Subcutaneous adipose tissue (tissue), 4 donors: ENCODE results near the gene ABCC11. TPM values are rescaled to one million over a fixed set of nuclear protein-coding genes. Genes with fewer than 3 reads are reported as not detected.

Experiments used
- total RNA-seq, 4 donors: library from RNA; depleted of rRNA; stranded (reverse); fragments of >200 nt; gene quantifications; one replicate each; pipeline ENCODE4 v1.1.0, GENCODE V29; 2016
- TF ChIP-seq, protein P1 (sequence below): fragments of 450-650 bp; IDR thresholded peaks from one replicate; pipeline ENCODE4 v1.5.1; 2016; ENCODE audit warnings: low read depth, mild to moderate bottlenecking, control low read depth, antibody characterized with exemption, moderate library complexity

Gene ABCC11
- total RNA-seq, 4 donors from 2014 or later: 0.44 TPM; not detected in 3

DNA sequence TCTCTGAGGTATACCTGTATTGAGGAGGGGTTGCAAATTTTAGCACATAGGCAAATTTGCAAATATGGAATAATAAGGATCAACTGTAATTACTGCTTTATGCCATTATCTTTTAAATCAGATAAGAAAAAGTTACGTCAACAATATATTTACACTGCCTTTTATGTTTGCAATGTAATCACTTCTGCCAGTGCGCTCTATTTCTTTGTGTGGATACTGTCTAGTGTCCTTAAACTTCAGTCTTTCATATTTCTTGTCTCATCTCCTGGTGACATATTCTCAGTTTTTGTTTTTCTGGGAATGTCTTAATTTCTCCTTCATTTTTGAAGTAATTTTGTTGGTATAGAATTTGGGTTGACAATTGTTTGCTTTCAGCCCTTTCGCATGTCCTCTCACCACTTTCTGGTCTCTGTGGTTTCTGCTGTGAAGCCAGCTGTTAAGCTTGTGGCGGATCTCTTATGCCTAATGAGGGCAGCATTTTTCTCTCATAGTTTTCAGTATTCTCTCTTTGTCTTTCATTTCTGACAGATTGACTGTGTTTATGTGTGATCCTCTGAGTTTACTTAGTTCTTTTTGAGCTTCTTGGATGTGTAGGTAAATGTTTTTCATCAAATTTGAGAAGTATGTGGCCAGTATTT lies 37.6 kb upstream of the ABCC11 start:
- TF ChIP-seq, protein P1, sequence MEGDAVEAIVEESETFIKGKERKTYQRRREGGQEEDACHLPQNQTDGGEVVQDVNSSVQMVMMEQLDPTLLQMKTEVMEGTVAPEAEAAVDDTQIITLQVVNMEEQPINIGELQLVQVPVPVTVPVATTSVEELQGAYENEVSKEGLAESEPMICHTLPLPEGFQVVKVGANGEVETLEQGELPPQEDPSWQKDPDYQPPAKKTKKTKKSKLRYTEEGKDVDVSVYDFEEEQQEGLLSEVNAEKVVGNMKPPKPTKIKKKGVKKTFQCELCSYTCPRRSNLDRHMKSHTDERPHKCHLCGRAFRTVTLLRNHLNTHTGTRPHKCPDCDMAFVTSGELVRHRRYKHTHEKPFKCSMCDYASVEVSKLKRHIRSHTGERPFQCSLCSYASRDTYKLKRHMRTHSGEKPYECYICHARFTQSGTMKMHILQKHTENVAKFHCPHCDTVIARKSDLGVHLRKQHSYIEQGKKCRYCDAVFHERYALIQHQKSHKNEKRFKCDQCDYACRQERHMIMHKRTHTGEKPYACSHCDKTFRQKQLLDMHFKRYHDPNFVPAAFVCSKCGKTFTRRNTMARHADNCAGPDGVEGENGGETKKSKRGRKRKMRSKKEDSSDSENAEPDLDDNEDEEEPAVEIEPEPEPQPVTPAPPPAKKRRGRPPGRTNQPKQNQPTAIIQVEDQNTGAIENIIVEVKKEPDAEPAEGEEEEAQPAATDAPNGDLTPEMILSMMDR: no peak

DNA sequence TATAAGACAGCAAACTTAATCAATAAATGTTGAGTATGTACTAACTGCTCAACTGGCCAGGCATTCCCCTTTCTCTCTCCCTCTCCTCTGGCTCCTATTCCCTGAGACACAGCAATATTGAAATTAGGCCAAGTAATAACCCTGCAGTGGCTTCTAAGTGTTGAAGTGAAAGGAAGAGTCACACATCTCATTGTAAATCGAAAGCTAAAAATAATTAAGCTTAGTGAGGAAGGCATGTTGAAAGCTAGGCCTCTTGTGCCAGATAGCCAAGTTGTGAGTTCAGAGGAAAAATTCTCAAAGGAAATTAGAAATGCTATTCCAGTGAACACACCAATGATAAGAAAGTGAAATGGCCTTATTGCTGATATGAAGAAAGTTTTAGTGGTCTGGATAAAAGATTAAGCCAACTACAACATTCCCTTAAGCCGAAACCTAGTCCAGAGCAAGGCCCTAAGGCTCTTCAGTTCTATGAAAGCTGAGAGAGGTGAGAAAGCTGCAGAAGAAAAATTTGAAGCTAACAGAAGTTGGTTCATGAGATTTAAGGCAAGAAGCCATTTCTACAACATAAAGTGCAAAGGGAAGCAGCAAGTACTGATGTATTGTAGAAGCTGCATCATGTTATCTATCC lies 35.4 kb upstream of the ABCC11 start:
- TF ChIP-seq, protein P1: no peak

DNA sequence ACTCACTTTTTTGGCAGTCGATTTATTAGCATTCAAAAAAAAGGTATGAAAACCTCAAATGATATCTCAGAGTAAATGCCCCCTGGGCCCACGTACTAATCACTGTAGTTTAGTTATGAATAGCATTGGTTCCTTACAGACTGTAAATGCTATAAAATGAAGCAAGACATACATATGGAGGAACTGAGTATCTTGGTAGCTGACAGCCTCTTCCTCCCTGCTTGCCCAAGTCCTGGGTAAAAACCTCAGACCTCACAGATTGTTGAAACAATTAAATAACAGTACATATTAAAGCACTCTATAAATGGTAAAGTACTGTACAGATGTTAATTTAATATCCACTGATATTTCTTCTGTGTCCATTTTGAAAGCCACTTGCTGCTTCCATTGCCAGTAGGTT lies 33.2 kb upstream of the ABCC11 start:
- TF ChIP-seq, protein P1: no peak

DNA sequence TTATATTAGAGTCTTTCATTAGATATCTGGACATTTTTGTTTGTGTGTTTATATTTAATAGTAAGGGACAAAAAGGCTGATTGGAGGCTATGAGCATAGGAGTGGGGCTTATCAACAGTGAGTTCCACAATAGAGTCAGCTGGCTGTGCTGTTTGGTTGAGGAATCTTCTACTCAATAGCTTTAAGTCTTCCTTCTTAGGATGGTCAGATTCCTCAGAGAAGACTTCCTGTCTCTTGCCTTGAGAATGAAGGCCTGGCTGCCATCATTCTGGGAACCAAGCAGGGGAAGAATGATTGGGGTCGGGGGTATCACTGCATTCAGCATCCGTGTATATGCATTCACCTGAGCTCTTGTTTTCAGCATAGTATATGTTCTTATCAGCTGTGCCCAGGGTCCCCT lies 31.9 kb upstream of the ABCC11 start:
- TF ChIP-seq, protein P1: no peak

DNA sequence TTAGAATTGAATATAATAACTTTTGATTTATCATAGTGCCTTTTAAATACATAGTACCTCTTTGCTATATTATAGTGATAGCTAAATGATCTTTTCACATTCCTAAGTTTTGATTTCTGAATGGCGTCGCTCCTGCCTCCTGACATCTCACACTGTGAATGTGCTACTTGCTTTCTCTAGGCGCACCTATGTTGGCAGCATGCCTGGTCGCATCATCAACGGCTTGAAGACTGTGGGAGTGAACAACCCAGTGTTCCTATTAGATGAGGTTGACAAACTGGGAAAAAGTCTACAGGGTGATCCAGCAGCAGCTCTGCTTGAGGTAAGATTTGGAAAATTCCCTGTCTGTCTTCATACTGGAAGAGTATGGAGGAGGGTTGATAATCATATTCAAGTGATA lies 29.8 kb upstream of the ABCC11 start:
- TF ChIP-seq, protein P1: no peak

DNA sequence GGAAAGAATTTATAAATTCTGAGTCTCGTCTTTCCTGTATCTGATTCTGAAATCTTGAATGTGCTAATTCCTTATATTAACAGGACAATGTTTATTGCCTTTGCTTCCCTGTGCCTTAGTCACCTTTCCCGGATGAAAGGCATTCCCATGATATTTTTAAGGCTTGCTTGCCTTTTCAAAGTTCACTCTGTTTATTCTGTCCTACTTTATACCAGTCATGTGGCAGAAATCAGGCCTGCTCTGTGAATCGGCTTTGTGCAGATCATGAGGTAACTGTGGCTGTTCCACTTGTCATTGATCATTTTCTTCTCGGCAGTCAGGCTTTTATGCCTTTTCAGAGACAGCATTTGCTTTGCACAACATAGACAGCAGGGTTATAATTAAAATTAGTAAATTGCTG lies 28.8 kb upstream of the ABCC11 start:
- TF ChIP-seq, protein P1: no peak

DNA sequence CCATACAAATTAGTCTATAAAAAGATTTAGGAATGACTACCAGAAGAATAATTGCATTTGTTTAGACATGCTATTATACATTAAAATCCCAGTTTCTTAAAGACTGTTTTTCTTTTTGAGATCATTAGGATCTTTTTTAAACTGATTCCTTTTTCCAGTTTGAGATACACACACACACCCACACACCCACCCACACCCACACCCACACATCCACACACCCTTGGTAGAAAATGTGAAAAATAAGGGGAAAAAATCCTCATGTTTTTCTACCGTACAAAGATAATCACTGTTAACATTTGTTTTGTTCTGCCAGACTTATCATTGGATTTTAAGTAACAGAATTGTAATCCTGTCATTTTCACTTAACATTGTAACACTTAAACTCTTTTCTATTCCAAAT lies 27.1 kb upstream of the ABCC11 start:
- TF ChIP-seq, protein P1: no peak
